NT2/D1 (cell line): ENCODE data around the gene GDNF.

Experiments used
- SUZ12 ChIP-seq: IDR thresholded peaks from 2 replicates; pipeline ENCODE4 v1.6.1; 2011; ENCODE audit not compliant: insufficient read length, insufficient read depth; ENCODE audit errors: extremely low read depth
- YY1 ChIP-seq: IDR thresholded peaks from 2 replicates; pipeline ENCODE4 v1.6.1; 2011; ENCODE audit not compliant: insufficient read length, insufficient read depth
- ZNF274 ChIP-seq: IDR thresholded peaks from 2 replicates; pipeline ENCODE4 v1.6.1; 2011; ENCODE audit warnings: mild to moderate bottlenecking, low read depth, low read length

- no peak for TF ChIP-seq YY1
- no peak for TF ChIP-seq ZNF274
- TF ChIP-seq SUZ12: no peak
Observed at GRCh38 chr5:37857696-37858095, 17.9 kb upstream of the GDNF start.
